Endometrial microvascular endothelial cells (primary cell): Measurements from ENCODE around the gene SPOCK1. TPM values are rescaled to one million over a fixed set of nuclear protein-coding genes. Genes with fewer than 3 reads are reported as not detected.

Experiments used
- in situ Hi-C: cut with HindIII; loops from 2 replicates; pipeline ENCODE4 v1.10.0; 2017; ENCODE audit warnings: low sequenced_read_pairs, low pct_unique_long_range_greater_than_20kb; ENCODE audit errors: inconsistent ontology term
- total RNA-seq: library from RNA; depleted of rRNA; stranded (reverse); fragments of >200 nt; gene quantifications from one replicate; pipeline ENCODE4 v1.2.3, GENCODE V29; 2015; ENCODE audit errors: inconsistent ontology term

The SPOCK1 gene
- total RNA-seq, 1 donor from 2014 or later, result 8.7 TPM

GRCh38 chr5:137223324-137224295 is 275.5 kb downstream of the SPOCK1 start:
- in situ Hi-C loops, result no loop called here

GRCh38 chr5:137221943-137222342 is 277.2 kb downstream of the SPOCK1 start:
- in situ Hi-C loops, result no loop called here

GRCh38 chr5:137220523-137220927 is 278.6 kb downstream of the SPOCK1 start:
- in situ Hi-C loops, result no loop called here

- in situ Hi-C loops, result no loop called here
Measured at GRCh38 chr5:137218896-137219295, 280.2 kb downstream of the SPOCK1 start.

GRCh38 chr5:137218471-137218870 is 280.7 kb downstream of the SPOCK1 start:
- in situ Hi-C loops, result no loop called here

- in situ Hi-C loops, result no loop called here
Measured at GRCh38 chr5:137217599-137218200, 281.4 kb downstream of the SPOCK1 start.

GRCh38 chr5:137216976-137217598 is 282.0 kb downstream of the SPOCK1 start:
- in situ Hi-C loops, result no loop called here

GRCh38 chr5:137215780-137216179 is 283.3 kb downstream of the SPOCK1 start:
- in situ Hi-C loops, result no loop called here

GRCh38 chr5:137215261-137215660 is 283.9 kb downstream of the SPOCK1 start:
- in situ Hi-C loops, result no loop called here

- in situ Hi-C loops, result no loop called here
Measured at GRCh38 chr5:137214446-137215189, 284.5 kb downstream of the SPOCK1 start.

GRCh38 chr5:137212471-137212870 is 286.7 kb downstream of the SPOCK1 start:
- in situ Hi-C loops, result no loop called here

GRCh38 chr5:137209232-137209809 is 289.8 kb downstream of the SPOCK1 start:
- in situ Hi-C loops, result no loop called here

- in situ Hi-C loops, result no loop called here
Measured at GRCh38 chr5:137207023-137207760, 291.9 kb downstream of the SPOCK1 start.

- in situ Hi-C loops, result no loop called here
Measured at GRCh38 chr5:137206030-137206715, 293.0 kb downstream of the SPOCK1 start.

GRCh38 chr5:137205231-137206027 is 293.7 kb downstream of the SPOCK1 start:
- in situ Hi-C loops, result no loop called here

- in situ Hi-C loops, result no loop called here
Measured at GRCh38 chr5:137203011-137203632, 296.0 kb downstream of the SPOCK1 start.
